H9 (cell line): ENCODE data around the gene CTIF. TPM values are rescaled to one million over a fixed set of nuclear protein-coding genes. Genes with fewer than 3 reads are reported as not detected.

Experiments
- DNase-seq: peaks from one replicate; pipeline ENCODE4 v3.0.0-alpha.2; 2017
- H2AFZ ChIP-seq: one replicate; pipeline ENCODE4 v1.6.1; 2013; ENCODE audit warnings: mild to moderate bottlenecking, low read length, control low read depth, moderate library complexity
- H2AK5ac ChIP-seq: 2 replicates; pipeline ENCODE4 v1.6.1; 2013; ENCODE audit warnings: low read length, control low read depth, mixed read lengths; ENCODE audit not compliant: insufficient read length
- H2BK120ac ChIP-seq: one replicate; pipeline ENCODE4 v1.6.1; 2013; ENCODE audit warnings: low read depth, mild to moderate bottlenecking, low read length, control low read depth, inconsistent platforms; ENCODE audit not compliant: poor library complexity, severe bottlenecking
- H2BK12ac ChIP-seq: 2 replicates; pipeline ENCODE4 v1.6.1; 2013; ENCODE audit warnings: low read length, control low read depth, mixed read lengths, low read depth; ENCODE audit not compliant: insufficient read length
- H2BK15ac ChIP-seq: 2 replicates; pipeline ENCODE4 v1.6.1; 2013; ENCODE audit warnings: low read depth, low read length, control low read depth
- H2BK20ac ChIP-seq: one replicate; pipeline ENCODE4 v1.6.1; 2013; ENCODE audit warnings: low read depth, mild to moderate bottlenecking, low read length, control low read depth, inconsistent platforms; ENCODE audit not compliant: poor library complexity, severe bottlenecking
- H2BK5ac ChIP-seq: 2 replicates; pipeline ENCODE4 v1.6.1; 2013; ENCODE audit warnings: low read length, control low read depth, mixed read lengths; ENCODE audit not compliant: insufficient read length
- H3K14ac ChIP-seq: 2 replicates; pipeline ENCODE4 v1.6.1; 2013; ENCODE audit warnings: low read length, control low read depth; ENCODE audit not compliant: insufficient read depth
- H3K18ac ChIP-seq: 2 replicates; pipeline ENCODE4 v1.6.1; 2013; ENCODE audit warnings: low read depth, mild to moderate bottlenecking, mixed read lengths, low read length, control low read depth; ENCODE audit not compliant: insufficient read length
- H3K23ac ChIP-seq: 2 replicates; pipeline ENCODE4 v1.6.1; 2013; ENCODE audit warnings: low read length, control low read depth, mixed read lengths, low read depth; ENCODE audit not compliant: insufficient read length
- H3K23me2 ChIP-seq: 2 replicates; pipeline ENCODE4 v1.6.1; 2013; ENCODE audit warnings: low read depth, mild to moderate bottlenecking, mixed read lengths, low read length, control low read depth; ENCODE audit not compliant: insufficient read length, poor library complexity, severe bottlenecking
- H3K27ac ChIP-seq: 2 replicates; pipeline ENCODE4 v1.5.1; 2013; ENCODE audit warnings: low read length, control low read depth, mixed read lengths, low read depth; ENCODE audit not compliant: insufficient read length
- H3K27me3 ChIP-seq: 2 replicates; pipeline ENCODE4 v1.6.1; 2013; ENCODE audit warnings: low read length, control low read depth, inconsistent platforms; ENCODE audit not compliant: insufficient read depth
- H3K4ac ChIP-seq: 2 replicates; pipeline ENCODE4 v1.6.1; 2013; ENCODE audit warnings: low read depth, mild to moderate bottlenecking, control low read depth, inconsistent platforms, low read length, moderate library complexity
- H3K4me1 ChIP-seq: 2 replicates; pipeline ENCODE4 v1.6.1; 2013; ENCODE audit warnings: low read length, control low read depth, inconsistent platforms; ENCODE audit not compliant: insufficient read depth
- H3K4me2 ChIP-seq: 2 replicates; pipeline ENCODE4 v1.6.1; 2013; ENCODE audit warnings: low read length, control low read depth, mixed read lengths; ENCODE audit not compliant: insufficient read length, insufficient read depth
- H3K56ac ChIP-seq: 2 replicates; pipeline ENCODE4 v1.6.1; 2013; ENCODE audit warnings: low read depth, mild to moderate bottlenecking, mixed read lengths, low read length, control low read depth; ENCODE audit not compliant: insufficient read length
- H3K79me1 ChIP-seq: 2 replicates; pipeline ENCODE4 v1.6.1; 2013; ENCODE audit warnings: low read depth, mild to moderate bottlenecking, moderate library complexity, low read length, control low read depth, inconsistent platforms; ENCODE audit not compliant: insufficient read depth, poor library complexity, severe bottlenecking
- H3K79me2 ChIP-seq: 2 replicates; pipeline ENCODE4 v1.6.1; 2013; ENCODE audit warnings: low read length, control low read depth, inconsistent platforms; ENCODE audit not compliant: insufficient read depth
- H3K9ac ChIP-seq: 2 replicates; pipeline ENCODE4 v1.6.1; 2013; ENCODE audit warnings: low read length, control low read depth, mixed read lengths; ENCODE audit not compliant: insufficient read length; ENCODE audit errors: extremely low read depth
- H3K9me3 ChIP-seq: one replicate; pipeline ENCODE4 v1.6.1; 2013; ENCODE audit warnings: low read depth, low read length, inconsistent platforms; ENCODE audit not compliant: control insufficient read depth
- H3T11ph ChIP-seq: one replicate; pipeline ENCODE4 v1.6.1; 2013; ENCODE audit warnings: mild to moderate bottlenecking, low read length, control low read depth, inconsistent platforms
- H4K20me1 ChIP-seq: one replicate; pipeline ENCODE4 v1.6.1; 2013; ENCODE audit not compliant: control insufficient read depth, insufficient read length, insufficient read depth
- H4K5ac ChIP-seq: 2 replicates; pipeline ENCODE4 v1.6.1; 2013; ENCODE audit warnings: low read depth, mild to moderate bottlenecking, mixed read lengths, low read length, control low read depth; ENCODE audit not compliant: insufficient read length
- H4K8ac ChIP-seq: replicated peaks from 2 replicates; pipeline ENCODE4 v1.6.1; 2013; ENCODE audit warnings: low read length, control low read depth, mixed read lengths, low read depth; ENCODE audit not compliant: insufficient read length
- H4K91ac ChIP-seq: 2 replicates; pipeline ENCODE4 v1.6.1; 2013; ENCODE audit warnings: low read depth, mild to moderate bottlenecking, moderate library complexity, mixed read lengths, low read length, control low read depth; ENCODE audit not compliant: insufficient read length
- H3K27ac Mint-ChIP-seq, 3 experiments: 2 replicates in 2 of 3; 3 replicates in 1 of 3; pipeline ENCODE4 v1.8.0; 2020 to 2021; ENCODE audit warnings: mixed read lengths in 3 of 3, mild to moderate bottlenecking in 1 of 3, moderate library complexity in 1 of 3
- H3K27me3 Mint-ChIP-seq: 2 replicates; pipeline ENCODE4 v1.8.0; 2021; ENCODE audit warnings: low read depth, mild to moderate bottlenecking, moderate library complexity, mixed read lengths
- H3K36me3 Mint-ChIP-seq, 3 experiments: 2 replicates in 2 of 3; 3 replicates in 1 of 3; pipeline ENCODE4 v1.8.0; 2020 to 2021; ENCODE audit warnings: low read depth in 3 of 3, mixed read lengths in 3 of 3; ENCODE audit not compliant: insufficient read depth in 1 of 3
- H3K4me1 Mint-ChIP-seq, 2 experiments: 2 replicates each; pipeline ENCODE4 v1.8.0; 2020; ENCODE audit warnings: mixed read lengths in 2 of 2
- H3K4me3 Mint-ChIP-seq, 2 experiments: 2 replicates in 1 of 2; 3 replicates in 1 of 2; pipeline ENCODE4 v1.8.0; 2020 to 2021; ENCODE audit warnings: mild to moderate bottlenecking in 2 of 2, mixed read lengths in 2 of 2, moderate library complexity in 1 of 2
- H3K9me3 Mint-ChIP-seq, 2 experiments: 2 replicates in 1 of 2; 3 replicates in 1 of 2; pipeline ENCODE4 v1.8.0; 2020; ENCODE audit warnings: mild to moderate bottlenecking in 2 of 2, mixed read lengths in 2 of 2, moderate library complexity in 1 of 2
- CTCF ChIP-seq: fragments of 200-600 bp; sonication (generic); conservative IDR thresholded peaks from 3 replicates; pipeline ENCODE4 v1.8.0; 2021; ENCODE audit warnings: antibody characterized with exemption, mild to moderate bottlenecking
- WGBS: extraction: QIAGEN DNeasy Blood & Tissue Kit; methylation state at CpG from one replicate; pipeline ENCODE4 v1.1.7; 2013; ENCODE audit warnings: missing lambda C conversion rate, low lambda C conversion rate, mixed read lengths; ENCODE audit not compliant: insufficient read length; ENCODE audit errors: extremely low coverage; 5-methylcytosine and 5-hydroxymethylcytosine counted together
- total RNA-seq: library from RNA; stranded (reverse); gene quantifications from 2 replicates; pipeline ENCODE4 v1.2.1, GENCODE V29; 2021

Gene CTIF
- total RNA-seq, 1 experiment from 2014 or later = 15.8 TPM

GRCh38 chr18:48813321-48813720 is 274.5 kb downstream of the CTIF start:
- DNase-seq = peak; percentile 5
- no peaks in the 10 kb centered on the region for H3K9me3 Mint-ChIP-seq
- H3K27me3 Mint-ChIP-seq = no peaks in the 10 kb centered on the region
- no peaks in the 10 kb centered on the region for H3K23me2 ChIP-seq
- H3K23ac ChIP-seq = no peak overlapping the region
- no peak overlapping the region for H3K9ac ChIP-seq
- no peaks in the 10 kb centered on the region for H3K4me1 ChIP-seq
- H3K56ac ChIP-seq = no peak overlapping the region
- H4K20me1 ChIP-seq = no peaks in the 10 kb centered on the region
- H2BK120ac ChIP-seq = no peak overlapping the region
- H2AFZ ChIP-seq = no peak overlapping the region
- H2BK20ac ChIP-seq = no peak overlapping the region
- peaks cover 0 to 3% (median 0%) of the 10 kb centered on the region in 3 experiments; a peak in 1 of 7 replicates for H3K36me3 Mint-ChIP-seq
- WGBS = no CpG with 5 or more reads among the region's 3 CpGs
- no peak overlapping the region for H4K8ac ChIP-seq
- no peak overlapping the region for H3K14ac ChIP-seq
- no peak overlapping the region for H3K4me2 ChIP-seq
- H2BK15ac ChIP-seq = no peak overlapping the region
- no peaks in the 10 kb centered on the region for H3K79me1 ChIP-seq
- no peak overlapping the region for H3K4ac ChIP-seq
- H3K9me3 ChIP-seq = no peaks in the 10 kb centered on the region
- H4K91ac ChIP-seq = no peak overlapping the region
- no peaks in the 10 kb centered on the region for H3K79me2 ChIP-seq
- no peak overlapping the region for H3T11ph ChIP-seq
- H3K27ac Mint-ChIP-seq = no peak overlapping the region
- H3K27ac ChIP-seq = no peak overlapping the region
- no peak overlapping the region for H2BK5ac ChIP-seq
- H2BK12ac ChIP-seq = no peak overlapping the region
- no peak overlapping the region for H4K5ac ChIP-seq
- H3K18ac ChIP-seq = no peak overlapping the region
- no peaks in the 10 kb centered on the region for H3K27me3 ChIP-seq
- TF ChIP-seq CTCF = no peak
- no peaks in the 10 kb centered on the region for H3K4me1 Mint-ChIP-seq
- H3K4me3 Mint-ChIP-seq = no peak overlapping the region
- no peak overlapping the region for H2AK5ac ChIP-seq
